ENCODE measurements around the gene RTN4. TPM values are rescaled to one million over a fixed set of nuclear protein-coding genes. Genes with fewer than 3 reads are reported as not detected.

RTN4 gene
- total RNA-seq, 1 experiment from 2014 or later, result 236 TPM

DNA sequence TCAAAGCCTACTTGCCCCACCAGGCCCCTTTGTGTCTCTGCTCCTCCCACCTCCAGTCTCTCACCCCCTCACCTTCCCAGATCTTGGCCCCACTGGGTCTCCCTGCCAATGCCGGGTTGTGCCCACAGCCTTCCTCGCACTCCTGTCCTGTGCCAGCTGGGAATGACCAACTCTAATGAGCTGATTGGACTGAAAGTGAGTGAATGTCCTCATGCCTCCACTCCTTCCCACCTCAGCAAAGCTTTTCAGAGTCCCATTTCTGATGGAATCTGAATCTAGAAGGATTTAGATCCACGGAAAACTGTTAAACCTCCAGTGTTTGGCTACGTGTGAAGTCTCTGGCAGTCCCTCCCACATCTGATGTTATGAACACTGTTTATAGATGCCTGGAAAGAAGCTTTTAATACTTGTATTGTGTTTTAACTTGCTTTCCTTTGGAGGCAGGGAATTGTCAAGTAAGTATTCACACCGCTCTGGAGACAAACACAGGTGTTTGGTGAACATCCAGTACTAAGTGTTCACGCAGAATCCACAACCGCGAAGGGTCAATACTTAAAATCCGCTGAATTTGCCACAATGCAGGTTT, 103.9 kb downstream of the RTN4 start:
- H3K36me3 Mint-ChIP-seq (ENCODE audit: insufficient read depth, unreplicated experiment), result peaks cover 14% of the 10 kb centered on the region
- no peaks in the 10 kb centered on the region for H3K9me3 ChIP-seq
- peaks cover 6% of the 10 kb centered on the region for H3K4me1 Mint-ChIP-seq (ENCODE audit: low read depth, unreplicated experiment)
- POLR2A ChIA-PET, result interaction anchor here (0.7 kb wide), 1 partner anchor 20 kb away, joined by 4 read pairs; no protein-coding TSS in a partner anchor
- no peak overlapping the region for H3K4me3 ChIP-seq (ENCODE audit: low read depth, low read length)
- no TSS peak for BruUV-seq (replicated peaks)
- H3K36me3 ChIP-seq (ENCODE audit: control insufficient read depth, insufficient read depth, low read length), result no peaks in the 10 kb centered on the region
- no peak for DNase-seq
- no peak overlapping the region for H3K4me3 Mint-ChIP-seq (ENCODE audit: unreplicated experiment)
- no peaks in the 10 kb centered on the region for H3K4me1 ChIP-seq
- peak overlapping the region; percentile 38 for H3K27ac Mint-ChIP-seq (ENCODE audit: unreplicated experiment)
- intact Hi-C loops (cut with micrococcal nuclease; ENCODE audit: unreplicated experiment), result no loop called here
- TF ChIP-seq, protein P1, sequence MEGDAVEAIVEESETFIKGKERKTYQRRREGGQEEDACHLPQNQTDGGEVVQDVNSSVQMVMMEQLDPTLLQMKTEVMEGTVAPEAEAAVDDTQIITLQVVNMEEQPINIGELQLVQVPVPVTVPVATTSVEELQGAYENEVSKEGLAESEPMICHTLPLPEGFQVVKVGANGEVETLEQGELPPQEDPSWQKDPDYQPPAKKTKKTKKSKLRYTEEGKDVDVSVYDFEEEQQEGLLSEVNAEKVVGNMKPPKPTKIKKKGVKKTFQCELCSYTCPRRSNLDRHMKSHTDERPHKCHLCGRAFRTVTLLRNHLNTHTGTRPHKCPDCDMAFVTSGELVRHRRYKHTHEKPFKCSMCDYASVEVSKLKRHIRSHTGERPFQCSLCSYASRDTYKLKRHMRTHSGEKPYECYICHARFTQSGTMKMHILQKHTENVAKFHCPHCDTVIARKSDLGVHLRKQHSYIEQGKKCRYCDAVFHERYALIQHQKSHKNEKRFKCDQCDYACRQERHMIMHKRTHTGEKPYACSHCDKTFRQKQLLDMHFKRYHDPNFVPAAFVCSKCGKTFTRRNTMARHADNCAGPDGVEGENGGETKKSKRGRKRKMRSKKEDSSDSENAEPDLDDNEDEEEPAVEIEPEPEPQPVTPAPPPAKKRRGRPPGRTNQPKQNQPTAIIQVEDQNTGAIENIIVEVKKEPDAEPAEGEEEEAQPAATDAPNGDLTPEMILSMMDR (IDR thresholded peaks at IDR 0.05; ENCODE audit: insufficient read depth in 1 of 2, low read depth in 1 of 2, low read length in 1 of 2, severe bottlenecking in 1 of 2, unreplicated experiment in 1 of 2), result no peak
- no peaks in the 10 kb centered on the region for H3K27me3 ChIP-seq (replicated peaks; ENCODE audit: control insufficient read depth, insufficient read depth, low read length)
- no peaks in the 10 kb centered on the region for H3K27me3 Mint-ChIP-seq (ENCODE audit: insufficient read depth, unreplicated experiment)
- no peaks in the 10 kb centered on the region for H3K9me3 Mint-ChIP-seq (ENCODE audit: unreplicated experiment)
- CTCF ChIA-PET, result no interaction called here

DNA sequence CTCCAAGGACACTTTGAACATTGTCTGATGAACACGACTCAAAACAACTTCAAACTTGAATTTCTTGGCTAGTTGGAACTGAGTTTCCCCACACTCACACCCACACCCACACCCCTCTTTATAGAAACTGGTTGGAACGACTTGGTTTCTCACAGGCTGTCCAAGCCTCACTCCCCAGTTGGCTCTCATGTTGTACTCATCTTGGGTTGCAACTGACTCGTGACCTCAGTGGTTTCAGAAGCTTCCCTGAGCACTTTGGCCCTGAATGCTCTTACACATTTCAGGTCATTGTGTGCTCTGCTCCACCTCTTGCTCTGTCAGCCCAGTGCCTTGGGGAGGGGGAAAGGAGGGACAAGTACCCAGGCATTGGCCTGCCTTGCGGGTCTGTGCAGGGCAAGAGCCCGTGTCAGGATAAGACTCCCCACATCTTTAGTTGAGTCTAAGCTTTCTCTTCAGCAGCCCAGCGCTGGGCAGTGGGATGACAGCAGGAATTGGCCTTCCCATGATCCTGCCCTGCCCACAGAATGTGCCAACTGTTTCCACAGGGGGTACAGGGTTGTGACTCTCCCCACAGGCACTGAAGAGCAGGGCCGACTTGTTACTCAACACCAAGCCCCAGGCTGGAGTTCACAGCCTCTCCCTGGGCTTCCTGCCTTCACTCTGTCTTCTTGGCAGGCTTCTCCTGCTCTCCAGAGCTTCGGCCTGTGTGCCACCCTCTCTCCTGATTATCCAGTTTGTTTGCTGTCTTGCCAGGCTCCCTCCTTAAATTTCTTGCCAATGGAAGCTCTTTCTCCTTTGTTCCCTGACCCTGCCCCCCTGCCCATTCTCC, 104.6 kb downstream of the RTN4 start:
- no peaks in the 10 kb centered on the region for H3K36me3 ChIP-seq (ENCODE audit: control insufficient read depth, insufficient read depth, low read length)
- TF ChIP-seq, protein P1 (IDR thresholded peaks at IDR 0.05; ENCODE audit: insufficient read depth in 1 of 2, low read depth in 1 of 2, low read length in 1 of 2, severe bottlenecking in 1 of 2, unreplicated experiment in 1 of 2), result no peak
- ChIA-PET POLR2A (no interaction called here), CTCF (no interaction called here)
- H3K27me3 ChIP-seq (replicated peaks; ENCODE audit: control insufficient read depth, insufficient read depth, low read length), result no peaks in the 10 kb centered on the region
- no peaks in the 10 kb centered on the region for H3K4me1 ChIP-seq
- Mint-ChIP-seq H3K36me3 (ENCODE audit: insufficient read depth, unreplicated experiment) (peaks cover 14% of the 10 kb centered on the region), H3K4me1 (ENCODE audit: low read depth, unreplicated experiment) (peaks cover 2% of the 10 kb centered on the region), H3K4me3 (ENCODE audit: unreplicated experiment) (no peak overlapping the region), H3K27ac (ENCODE audit: unreplicated experiment) (peak overlapping the region; percentile 41), H3K9me3 (ENCODE audit: unreplicated experiment) (no peaks in the 10 kb centered on the region), H3K27me3 (ENCODE audit: insufficient read depth, unreplicated experiment) (no peaks in the 10 kb centered on the region)
- intact Hi-C loops (cut with micrococcal nuclease; ENCODE audit: unreplicated experiment), result no loop called here
- H3K4me3 ChIP-seq (ENCODE audit: low read depth, low read length), result no peak overlapping the region
- no peak for DNase-seq
- no TSS peak for BruUV-seq (replicated peaks)
- no peaks in the 10 kb centered on the region for H3K9me3 ChIP-seq

GRCh38 chr2:54944724-54945326, 105.4 kb downstream of the RTN4 start:
- no peaks in the 10 kb centered on the region for H3K27me3 Mint-ChIP-seq (ENCODE audit: insufficient read depth, unreplicated experiment)
- TF ChIP-seq, protein P1 (IDR thresholded peaks at IDR 0.05; ENCODE audit: insufficient read depth in 1 of 2, low read depth in 1 of 2, low read length in 1 of 2, severe bottlenecking in 1 of 2, unreplicated experiment in 1 of 2), result no peak
- H3K4me3 Mint-ChIP-seq (ENCODE audit: unreplicated experiment), result no peak overlapping the region
- H3K4me1 Mint-ChIP-seq (ENCODE audit: low read depth, unreplicated experiment), result no peaks in the 10 kb centered on the region
- BruUV-seq (replicated peaks), result no TSS peak
- no peaks in the 10 kb centered on the region for H3K27me3 ChIP-seq (replicated peaks; ENCODE audit: control insufficient read depth, insufficient read depth, low read length)
- intact Hi-C loops (cut with micrococcal nuclease; ENCODE audit: unreplicated experiment), result no loop called here
- no peaks in the 10 kb centered on the region for H3K9me3 Mint-ChIP-seq (ENCODE audit: unreplicated experiment)
- peaks cover 14% of the 10 kb centered on the region for H3K36me3 Mint-ChIP-seq (ENCODE audit: insufficient read depth, unreplicated experiment)
- no peak for DNase-seq
- no peaks in the 10 kb centered on the region for H3K9me3 ChIP-seq
- H3K4me1 ChIP-seq, result no peaks in the 10 kb centered on the region
- ChIA-PET CTCF (no interaction called here), POLR2A (no interaction called here)
- no peak overlapping the region for H3K4me3 ChIP-seq (ENCODE audit: low read depth, low read length)
- no peaks in the 10 kb centered on the region for H3K36me3 ChIP-seq (ENCODE audit: control insufficient read depth, insufficient read depth, low read length)
- H3K27ac Mint-ChIP-seq (ENCODE audit: unreplicated experiment), result peak overlapping the region; percentile 41
